K562 (cell line): ENCODE results near the gene PDLIM5. TPM values are rescaled to one million over a fixed set of nuclear protein-coding genes. Genes with fewer than 3 reads are reported as not detected.

Source experiments
- C11orf30 ChIP-seq: fragments of 450-650 bp; IDR thresholded peaks from 2 replicates; pipeline ENCODE4 v1.6.1; 2016; ENCODE audit warnings: low read depth, mild to moderate bottlenecking
- MBD2 ChIP-seq: sonication (generic); IDR thresholded peaks from 2 replicates; pipeline ENCODE4 v1.6.1; 2016; ENCODE audit warnings: low read depth, borderline replicate concordance
- MEIS2 ChIP-seq: fragments of 450-650 bp; IDR thresholded peaks from 2 replicates; pipeline ENCODE4 v1.6.1; 2014; ENCODE audit warnings: mild to moderate bottlenecking; ENCODE audit not compliant: partially characterized antibody
- NFE2L1 ChIP-seq: fragments of 450-650 bp; IDR thresholded peaks from 2 replicates; pipeline ENCODE4 v1.6.1; 2016; ENCODE audit warnings: missing genetic modification characterization, low read depth, mild to moderate bottlenecking, missing compliant biosample characterization, moderate library complexity, borderline replicate concordance
- RAD21 ChIP-seq, 2 experiments: fragments of 250-450 bp in 1 of 2; fragments of 450-650 bp in 1 of 2; sonication (Bioruptor Pico) in 1 of 2; formaldehyde crosslinking in 1 of 2; IDR thresholded peaks in 1 of 2; conservative IDR thresholded peaks in 1 of 2; 2 replicates each; pipeline versions ENCODE4 v1.4.0 to v1.8.0; 2020 to 2022; ENCODE audit warnings: mild to moderate bottlenecking in 2 of 2, moderate library complexity in 1 of 2
- RBM22 ChIP-seq: fragments of 200-400 bp; formaldehyde crosslinking; IDR thresholded peaks from 2 replicates; pipeline ENCODE4 v1.6.1; 2018; ENCODE audit warnings: low read length, low read depth; ENCODE audit not compliant: poor library complexity, severe bottlenecking
- STAG1 ChIP-seq: sonication (generic); formaldehyde crosslinking; IDR thresholded peaks from 2 replicates; pipeline ENCODE4 v1.5.0; 2020; ENCODE audit warnings: missing genetic modification reagents, borderline replicate concordance
- TAF15 ChIP-seq: fragments of 200-400 bp; formaldehyde crosslinking; IDR thresholded peaks from 2 replicates; pipeline ENCODE4 v1.6.1; 2017; ENCODE audit warnings: mild to moderate bottlenecking, low read depth, low read length, moderate library complexity
- TRIM28 ChIP-seq: fragments of 450-650 bp; IDR thresholded peaks from 2 replicates; pipeline ENCODE4 v1.6.1; 2017
- ZBTB17 ChIP-seq: fragments of 450-650 bp; formaldehyde crosslinking; IDR thresholded peaks from 2 replicates; pipeline ENCODE4 v1.4.0; 2020; ENCODE audit warnings: mild to moderate bottlenecking
- ZNF445 ChIP-seq: fragments of 250-450 bp; sonication (Bioruptor Pico); IDR thresholded peaks from 2 replicates; pipeline ENCODE4 v1.4.0; 2020; ENCODE audit warnings: low read depth, mild to moderate bottlenecking, moderate library complexity
- ZNF57 ChIP-seq: fragments of 450-650 bp; formaldehyde crosslinking; IDR thresholded peaks from 2 replicates; pipeline ENCODE4 v1.4.0; 2020; ENCODE audit warnings: mild to moderate bottlenecking, moderate library complexity
- polyA plus RNA-seq, 8 experiments: library from polyadenylated mRNA; depleted of rRNA in 4 of 8; stranded (reverse) in 5 of 8; unstranded in 3 of 8; fragments of >200 nt; fragmentation: Nextera tagmentation in 2 of 8; fragmentation: Illumina TruSeq in 1 of 8; extraction: Ambion mirVana in 2 of 8; extraction: Trizol in 1 of 8; gene quantifications; 2 replicates each; pipeline versions ENCODE4 v1.2.1 to v1.2.3, GENCODE V29; 2011 to 2014; ENCODE audit warnings: inconsistent platforms in 1 of 8, missing spikeins in 1 of 8
- total RNA-seq, 7 experiments: library from RNA; depleted of rRNA in 6 of 7; stranded (reverse); fragments of >200 nt in 6 of 7; fragmentation: Illumina TruSeq in 2 of 7; extraction: Trizol in 2 of 7; gene quantifications; 2 replicates each; pipeline versions ENCODE4 v1.2.1 to v1.2.3, GENCODE V29; 2011 to 2021; ENCODE audit warnings: low replicate concordance in 1 of 7
- TF ChIP-seq, protein P1 (sequence below): fragments of 250-450 bp; sonication (Bioruptor Pico); IDR thresholded peaks from 2 replicates; pipeline ENCODE4 v1.4.0; 2020; ENCODE audit warnings: mild to moderate bottlenecking, moderate library complexity
- TF ChIP-seq, protein P2 (sequence below), 2 experiments: fragments of 450-650 bp in 1 of 2; sonication (generic) in 1 of 2; formaldehyde crosslinking in 1 of 2; IDR thresholded peaks; 2 replicates each; pipeline versions ENCODE4 v1.7.1 to v1.9.0; 2016 to 2022; ENCODE audit warnings: inconsistent platforms in 1 of 2, mild to moderate bottlenecking in 1 of 2, missing genetic modification reagents in 1 of 2

PDLIM5 gene
- total and polyA plus RNA-seq, 9 of the 15 experiments (the other 6 are each of a cell fraction or from before 2014, with no cell fraction given), result 36.9 to 127 (median 62.5) TPM

DNA sequence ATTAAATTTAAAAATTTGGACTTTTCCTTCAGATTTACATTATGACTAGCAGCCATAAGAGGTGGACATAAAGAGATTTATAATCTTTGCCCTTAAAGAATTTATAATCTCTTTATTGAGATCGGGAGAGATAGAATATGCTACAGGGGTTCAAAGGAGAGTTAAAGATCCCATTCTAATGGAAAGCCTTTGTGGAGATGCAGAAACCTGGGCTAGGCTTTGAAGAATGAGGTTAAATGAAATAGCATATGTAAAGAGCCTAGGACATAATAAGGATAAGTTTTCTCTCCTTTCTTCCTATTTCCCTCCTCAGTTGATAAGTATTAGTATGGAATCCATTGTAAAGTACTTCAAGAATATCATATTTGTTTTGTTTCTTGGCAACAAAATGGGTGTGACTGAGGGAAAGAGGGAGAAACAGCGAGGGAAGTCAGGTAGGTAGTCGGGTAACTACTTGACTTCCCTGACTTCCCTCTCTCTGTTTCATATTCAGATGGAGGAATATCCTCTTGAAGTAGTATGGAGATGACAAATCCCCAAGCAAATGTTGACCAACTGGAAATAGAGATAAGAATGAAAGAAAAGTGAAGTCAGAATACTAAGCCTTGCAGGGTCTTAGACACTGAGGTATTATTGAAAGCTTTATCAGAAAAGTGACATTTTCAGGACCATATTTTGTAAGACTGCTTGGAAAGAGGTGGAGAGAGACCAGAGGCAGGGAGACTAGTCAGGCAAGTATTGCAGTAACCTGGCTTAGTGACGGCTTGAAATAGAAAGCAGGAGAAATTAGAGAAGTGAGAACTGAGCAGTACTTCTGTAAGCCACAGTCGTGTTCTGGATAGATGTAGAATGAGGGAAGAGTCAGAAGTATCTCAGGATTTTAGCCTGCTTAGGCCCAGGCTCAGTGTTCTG lies 82.9 kb downstream of the PDLIM5 start (continued):
- no peak for TF ChIP-seq MBD2
- TF ChIP-seq, protein P1, sequence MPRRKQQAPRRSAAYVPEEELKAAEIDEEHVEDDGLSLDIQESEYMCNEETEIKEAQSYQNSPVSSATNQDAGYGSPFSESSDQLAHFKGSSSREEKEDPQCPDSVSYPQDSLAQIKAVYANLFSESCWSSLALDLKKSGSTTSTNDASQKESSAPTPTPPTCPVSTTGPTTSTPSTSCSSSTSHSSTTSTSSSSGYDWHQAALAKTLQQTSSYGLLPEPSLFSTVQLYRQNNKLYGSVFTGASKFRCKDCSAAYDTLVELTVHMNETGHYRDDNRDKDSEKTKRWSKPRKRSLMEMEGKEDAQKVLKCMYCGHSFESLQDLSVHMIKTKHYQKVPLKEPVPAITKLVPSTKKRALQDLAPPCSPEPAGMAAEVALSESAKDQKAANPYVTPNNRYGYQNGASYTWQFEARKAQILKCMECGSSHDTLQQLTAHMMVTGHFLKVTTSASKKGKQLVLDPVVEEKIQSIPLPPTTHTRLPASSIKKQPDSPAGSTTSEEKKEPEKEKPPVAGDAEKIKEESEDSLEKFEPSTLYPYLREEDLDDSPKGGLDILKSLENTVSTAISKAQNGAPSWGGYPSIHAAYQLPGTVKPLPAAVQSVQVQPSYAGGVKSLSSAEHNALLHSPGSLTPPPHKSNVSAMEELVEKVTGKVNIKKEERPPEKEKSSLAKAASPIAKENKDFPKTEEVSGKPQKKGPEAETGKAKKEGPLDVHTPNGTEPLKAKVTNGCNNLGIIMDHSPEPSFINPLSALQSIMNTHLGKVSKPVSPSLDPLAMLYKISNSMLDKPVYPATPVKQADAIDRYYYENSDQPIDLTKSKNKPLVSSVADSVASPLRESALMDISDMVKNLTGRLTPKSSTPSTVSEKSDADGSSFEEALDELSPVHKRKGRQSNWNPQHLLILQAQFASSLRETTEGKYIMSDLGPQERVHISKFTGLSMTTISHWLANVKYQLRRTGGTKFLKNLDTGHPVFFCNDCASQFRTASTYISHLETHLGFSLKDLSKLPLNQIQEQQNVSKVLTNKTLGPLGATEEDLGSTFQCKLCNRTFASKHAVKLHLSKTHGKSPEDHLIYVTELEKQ (CRISPR knock-in tag), result no peak
- TF ChIP-seq MEIS2, result peak; percentile 81
- 0 out of 2 replicates have a peak, but pooled peaks have one; percentile 18 for TF ChIP-seq TRIM28
- TF ChIP-seq TAF15, result no peak
- no peak for TF ChIP-seq RBM22
- no peak for TF ChIP-seq ZBTB17 (CRISPR knock-in tag)
- TF ChIP-seq, protein P2, sequence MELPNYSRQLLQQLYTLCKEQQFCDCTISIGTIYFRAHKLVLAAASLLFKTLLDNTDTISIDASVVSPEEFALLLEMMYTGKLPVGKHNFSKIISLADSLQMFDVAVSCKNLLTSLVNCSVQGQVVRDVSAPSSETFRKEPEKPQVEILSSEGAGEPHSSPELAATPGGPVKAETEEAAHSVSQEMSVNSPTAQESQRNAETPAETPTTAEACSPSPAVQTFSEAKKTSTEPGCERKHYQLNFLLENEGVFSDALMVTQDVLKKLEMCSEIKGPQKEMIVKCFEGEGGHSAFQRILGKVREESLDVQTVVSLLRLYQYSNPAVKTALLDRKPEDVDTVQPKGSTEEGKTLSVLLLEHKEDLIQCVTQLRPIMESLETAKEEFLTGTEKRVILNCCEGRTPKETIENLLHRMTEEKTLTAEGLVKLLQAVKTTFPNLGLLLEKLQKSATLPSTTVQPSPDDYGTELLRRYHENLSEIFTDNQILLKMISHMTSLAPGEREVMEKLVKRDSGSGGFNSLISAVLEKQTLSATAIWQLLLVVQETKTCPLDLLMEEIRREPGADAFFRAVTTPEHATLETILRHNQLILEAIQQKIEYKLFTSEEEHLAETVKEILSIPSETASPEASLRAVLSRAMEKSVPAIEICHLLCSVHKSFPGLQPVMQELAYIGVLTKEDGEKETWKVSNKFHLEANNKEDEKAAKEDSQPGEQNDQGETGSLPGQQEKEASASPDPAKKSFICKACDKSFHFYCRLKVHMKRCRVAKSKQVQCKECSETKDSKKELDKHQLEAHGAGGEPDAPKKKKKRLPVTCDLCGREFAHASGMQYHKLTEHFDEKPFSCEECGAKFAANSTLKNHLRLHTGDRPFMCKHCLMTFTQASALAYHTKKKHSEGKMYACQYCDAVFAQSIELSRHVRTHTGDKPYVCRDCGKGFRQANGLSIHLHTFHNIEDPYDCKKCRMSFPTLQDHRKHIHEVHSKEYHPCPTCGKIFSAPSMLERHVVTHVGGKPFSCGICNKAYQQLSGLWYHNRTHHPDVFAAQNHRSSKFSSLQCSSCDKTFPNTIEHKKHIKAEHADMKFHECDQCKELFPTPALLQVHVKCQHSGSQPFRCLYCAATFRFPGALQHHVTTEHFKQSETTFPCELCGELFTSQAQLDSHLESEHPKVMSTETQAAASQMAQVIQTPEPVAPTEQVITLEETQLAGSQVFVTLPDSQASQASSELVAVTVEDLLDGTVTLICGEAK (IDR thresholded peaks at IDR 0.05), result peak; percentile 88
- TF ChIP-seq, protein P2 (CRISPR knock-in tag; IDR thresholded peaks at IDR 0.05), result no peak
- TF ChIP-seq ZNF57, result no peak
- TF ChIP-seq C11orf30, result no peak
- TF ChIP-seq RAD21 (CRISPR knock-in tag; conservative IDR thresholded peaks at IDR 0.05 in 1 of 2, IDR thresholded peaks at IDR 0.05 in 1 of 2), result 0 out of 4 replicates have a peak, but pooled peaks of 1 of the 2 experiments have one; percentile 2
- TF ChIP-seq NFE2L1 (tag), result no peak
- TF ChIP-seq STAG1, result no peak
- no peak for TF ChIP-seq ZNF445 (CRISPR knock-in tag)
